T-cell (primary cell): ENCODE measurements around the gene ASCL3. TPM values are rescaled to one million over a fixed set of nuclear protein-coding genes. Genes with fewer than 3 reads are reported as not detected.

Source experiments
- total RNA-seq, 35 experiments: library from RNA in 6 of 35; stranded (reverse) in 6 of 35; fragments of 120-200 nt in 1 of 35; gene quantifications; one replicate each; pipeline versions ENCODE4 v1.2.1 to v1.2.4 and lab custom pipeline; 2013 to 2026

Gene ASCL3
- total RNA-seq, 5 donors from 2014 or later (not counting 1 experiment from before 2014, with no cell fraction given) = not detected

Other genes with a start within 250 kb of the ASCL3 start
- 10 to 100 TPM in 3 of 5 donors, 1 to 10 TPM in 2; 5.8 to 17.9 (median 11.1) TPM for gene AKIP1, start 31.8 kb downstream of the ASCL3 start, total RNA-seq
- not detected for gene C11orf16, start 10.1 kb downstream of the ASCL3 start, total RNA-seq
- gene TMEM9B, start 21.4 kb upstream of the ASCL3 start, total RNA-seq = 10 to 100 TPM; 19.9 to 30.5 (median 29.4) TPM
- 1 to 10 TPM in 4 of 5 donors, under 1 TPM in 1; 0.89 to 3.9 (median 1.6) TPM for gene NRIP3, start 61.0 kb upstream of the ASCL3 start, total RNA-seq
- gene SCUBE2, start 148.6 kb upstream of the ASCL3 start, total RNA-seq = 1 to 10 TPM in 1 of 5 donors, under 1 TPM in 3, not detected in 1; 0.22 to 1.3 (median 0.77) TPM